HG02678 (cell line): Measurements from ENCODE around the gene BLCAP.
A peak's percentile ranks its signal among the peaks of the same experiment; 100 is the strongest.
"Not testable (repeated sequence)": the region's sequence is repeated elsewhere in the genome, so short reads cannot be mapped to it uniquely, and the experiment has no call there.

Experiments used
- ATAC-seq: cut with Tn5 transposase; IDR thresholded peaks from one replicate; pipeline ENCODE4 v1.9.1; 2021; ENCODE audit warnings: mild to moderate bottlenecking, moderate library complexity; ENCODE audit not compliant: unreplicated experiment

The BLCAP gene

GRCh38 chr20:37558306-37558705 lies 30.6 kb upstream of the BLCAP start:
- ATAC-seq, result no peak

- no peak for ATAC-seq
Measured at GRCh38 chr20:37556538-37556937, 28.9 kb upstream of the BLCAP start.

GRCh38 chr20:37554721-37555298 lies 27.1 kb upstream of the BLCAP start:
- not testable (repeated sequence) for ATAC-seq

- no peak for ATAC-seq
Measured at GRCh38 chr20:37552415-37552814, 24.7 kb upstream of the BLCAP start.

GRCh38 chr20:37551660-37552059 lies 24.0 kb upstream of the BLCAP start:
- ATAC-seq, result not testable (repeated sequence)

GRCh38 chr20:37550101-37550920 lies 22.6 kb upstream of the BLCAP start:
- ATAC-seq, result not testable (repeated sequence)

- no peak for ATAC-seq
Measured at GRCh38 chr20:37547912-37548311, 20.2 kb upstream of the BLCAP start.

- ATAC-seq, result no peak
Measured at GRCh38 chr20:37545516-37545915, 17.8 kb upstream of the BLCAP start.

GRCh38 chr20:37544386-37544785 lies 16.7 kb upstream of the BLCAP start:
- no peak for ATAC-seq

- ATAC-seq, result no peak
Measured at GRCh38 chr20:37543828-37544227, 16.2 kb upstream of the BLCAP start.

- ATAC-seq, result no peak
Measured at GRCh38 chr20:37542281-37542680, 14.6 kb upstream of the BLCAP start.

- ATAC-seq, result no peak
Measured at GRCh38 chr20:37541326-37541725, 13.7 kb upstream of the BLCAP start.

GRCh38 chr20:37540838-37541237 lies 13.2 kb upstream of the BLCAP start:
- not testable (repeated sequence) for ATAC-seq

- ATAC-seq, result no peak
Measured at GRCh38 chr20:37540001-37540400, 12.3 kb upstream of the BLCAP start.

- ATAC-seq, result no peak
Measured at GRCh38 chr20:37539424-37539823, 11.7 kb upstream of the BLCAP start.

GRCh38 chr20:37538003-37538402 lies 10.3 kb upstream of the BLCAP start:
- no peak for ATAC-seq

- no peak for ATAC-seq
Measured at GRCh38 chr20:37537505-37537904, 9.8 kb upstream of the BLCAP start.

- no peak for ATAC-seq
Measured at GRCh38 chr20:37535443-37536132, 7.9 kb upstream of the BLCAP start.

- ATAC-seq, result peak; percentile 52
Measured at GRCh38 chr20:37534401-37535157, 6.9 kb upstream of the BLCAP start.

GRCh38 chr20:37533154-37533715 lies 5.6 kb upstream of the BLCAP start:
- ATAC-seq, result no peak

- no peak for ATAC-seq
Measured at GRCh38 chr20:37531856-37532255, 4.2 kb upstream of the BLCAP start.
